K562 (cell line): ENCODE data around the gene CNPY3. TPM values are rescaled to one million over a fixed set of nuclear protein-coding genes. Genes with fewer than 3 reads are reported as not detected.

Source experiments
- BHLHE40 ChIP-seq: IDR thresholded peaks from 2 replicates; pipeline ENCODE4 v1.6.1; 2011; ENCODE audit warnings: low read length, improper control_type of control experiment
- DPF2 ChIP-seq: fragments of 450-650 bp; IDR thresholded peaks from 2 replicates; pipeline ENCODE4 v1.6.1; 2016
- ESRRA ChIP-seq: fragments of 450-650 bp; IDR thresholded peaks from 2 replicates; pipeline ENCODE4 v1.6.1; 2014; ENCODE audit warnings: low read depth, mild to moderate bottlenecking, moderate library complexity, borderline replicate concordance
- KDM1A ChIP-seq, 2 experiments: fragments of 450-650 bp; IDR thresholded peaks; 2 replicates each; pipeline ENCODE4 v1.6.1; 2016; ENCODE audit warnings: mild to moderate bottlenecking in 2 of 2
- SP1 ChIP-seq: sonication (generic); formaldehyde crosslinking; IDR thresholded peaks from 2 replicates; pipeline ENCODE4 v1.8.1; 2022; ENCODE audit warnings: mild to moderate bottlenecking, missing genetic modification reagents
- TCF3 ChIP-seq: sonication (generic); formaldehyde crosslinking; IDR thresholded peaks from 2 replicates; pipeline ENCODE4 v1.4.0; 2020; ENCODE audit warnings: mild to moderate bottlenecking, missing genetic modification reagents
- polyA plus RNA-seq, 8 experiments: library from polyadenylated mRNA; depleted of rRNA in 4 of 8; stranded (reverse) in 5 of 8; unstranded in 3 of 8; fragments of >200 nt; fragmentation: Nextera tagmentation in 2 of 8; fragmentation: Illumina TruSeq in 1 of 8; extraction: Ambion mirVana in 2 of 8; extraction: Trizol in 1 of 8; gene quantifications; 2 replicates each; pipeline versions ENCODE4 v1.2.1 to v1.2.3, GENCODE V29; 2011 to 2014; ENCODE audit warnings: inconsistent platforms in 1 of 8, missing spikeins in 1 of 8
- total RNA-seq, 7 experiments: library from RNA; depleted of rRNA in 6 of 7; stranded (reverse); fragments of >200 nt in 6 of 7; fragmentation: Illumina TruSeq in 2 of 7; extraction: Trizol in 2 of 7; gene quantifications; 2 replicates each; pipeline versions ENCODE4 v1.2.1 to v1.2.3, GENCODE V29; 2011 to 2021; ENCODE audit warnings: low replicate concordance in 1 of 7
- TF ChIP-seq, protein P1 (sequence below): fragments of 450-650 bp; IDR thresholded peaks from 2 replicates; pipeline ENCODE4 v1.6.1; 2016; ENCODE audit warnings: low read depth, mild to moderate bottlenecking, moderate library complexity
- TF ChIP-seq, protein P2 (sequence below): fragments of 250-450 bp; sonication (Bioruptor Pico); IDR thresholded peaks from 2 replicates; pipeline ENCODE4 v1.8.0; 2022; ENCODE audit warnings: inconsistent platforms

The CNPY3 gene
- total and polyA plus RNA-seq, 9 of the 15 experiments (the other 6 are each of a cell fraction or from before 2014, with no cell fraction given): 2.4 to 37.4 (median 21.2) TPM

DNA sequence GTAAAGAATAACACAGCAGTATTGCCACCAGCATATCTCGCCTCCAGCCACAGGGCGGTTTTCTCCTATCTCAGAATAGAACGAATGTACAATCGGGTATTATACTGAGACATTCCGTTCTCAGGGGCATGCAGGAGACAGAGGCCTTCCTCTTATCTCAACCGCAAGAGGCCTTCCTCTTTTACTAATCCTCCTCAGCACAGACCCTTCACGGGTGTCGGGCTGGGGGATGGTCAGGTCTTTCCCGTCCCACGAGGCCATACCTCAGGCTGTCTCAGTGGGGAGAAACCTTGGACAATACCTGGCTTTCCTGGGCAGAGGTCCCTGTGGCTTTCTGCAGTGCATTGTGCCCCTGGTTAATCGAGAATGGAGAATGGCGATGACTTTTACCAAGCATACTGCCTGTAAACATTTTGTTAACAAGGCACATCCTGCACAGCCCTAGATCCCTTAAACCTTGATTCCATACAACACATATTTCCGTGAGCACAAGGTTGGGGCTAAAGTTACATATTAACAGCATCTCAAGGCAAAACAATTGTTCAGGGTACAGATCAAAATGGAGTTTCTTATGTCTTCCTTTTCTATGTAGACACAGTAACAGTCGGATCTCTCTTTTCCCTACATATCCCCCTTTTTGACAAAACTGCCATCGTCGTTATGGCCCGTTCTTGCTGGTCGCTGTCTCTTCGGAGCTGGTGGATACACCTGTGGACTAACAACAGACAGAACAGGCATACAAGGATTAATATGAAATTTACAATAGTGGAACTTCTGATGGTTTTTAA lies 35.0 kb upstream of the CNPY3 start (continued):
- 0 out of 2 replicates have a peak, but pooled peaks have one; percentile 33 for TF ChIP-seq BHLHE40
- TF ChIP-seq, protein P1, sequence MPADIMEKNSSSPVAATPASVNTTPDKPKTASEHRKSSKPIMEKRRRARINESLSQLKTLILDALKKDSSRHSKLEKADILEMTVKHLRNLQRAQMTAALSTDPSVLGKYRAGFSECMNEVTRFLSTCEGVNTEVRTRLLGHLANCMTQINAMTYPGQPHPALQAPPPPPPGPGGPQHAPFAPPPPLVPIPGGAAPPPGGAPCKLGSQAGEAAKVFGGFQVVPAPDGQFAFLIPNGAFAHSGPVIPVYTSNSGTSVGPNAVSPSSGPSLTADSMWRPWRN: peak; percentile 63; the same call in 1 of the 2 replicates
- TF ChIP-seq ESRRA: peak; percentile 64; the same call in 1 of the 2 replicates
- peak; percentile 59 for TF ChIP-seq DPF2
- peak; percentile 75 to 76; a peak in 3 of 4 replicates for TF ChIP-seq KDM1A (IDR thresholded peaks at IDR 0.05)
- peak; percentile 88 for TF ChIP-seq TCF3 (CRISPR knock-in tag)
- TF ChIP-seq, protein P2, sequence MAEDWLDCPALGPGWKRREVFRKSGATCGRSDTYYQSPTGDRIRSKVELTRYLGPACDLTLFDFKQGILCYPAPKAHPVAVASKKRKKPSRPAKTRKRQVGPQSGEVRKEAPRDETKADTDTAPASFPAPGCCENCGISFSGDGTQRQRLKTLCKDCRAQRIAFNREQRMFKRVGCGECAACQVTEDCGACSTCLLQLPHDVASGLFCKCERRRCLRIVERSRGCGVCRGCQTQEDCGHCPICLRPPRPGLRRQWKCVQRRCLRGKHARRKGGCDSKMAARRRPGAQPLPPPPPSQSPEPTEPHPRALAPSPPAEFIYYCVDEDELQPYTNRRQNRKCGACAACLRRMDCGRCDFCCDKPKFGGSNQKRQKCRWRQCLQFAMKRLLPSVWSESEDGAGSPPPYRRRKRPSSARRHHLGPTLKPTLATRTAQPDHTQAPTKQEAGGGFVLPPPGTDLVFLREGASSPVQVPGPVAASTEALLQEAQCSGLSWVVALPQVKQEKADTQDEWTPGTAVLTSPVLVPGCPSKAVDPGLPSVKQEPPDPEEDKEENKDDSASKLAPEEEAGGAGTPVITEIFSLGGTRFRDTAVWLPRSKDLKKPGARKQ (CRISPR knock-in tag): 0 out of 2 replicates have a peak, but pooled peaks have one; percentile 51
- 0 out of 2 replicates have a peak, but pooled peaks have one; percentile 11 for TF ChIP-seq SP1 (CRISPR knock-in tag)
